ENCODE data around the gene MBD3L3.
A peak's percentile ranks its signal among the peaks of the same experiment; 100 is the strongest.
"Not testable (repeated sequence)": the region's sequence is repeated elsewhere in the genome, so short reads cannot be mapped to it uniquely, and the experiment has no call there.

DNA sequence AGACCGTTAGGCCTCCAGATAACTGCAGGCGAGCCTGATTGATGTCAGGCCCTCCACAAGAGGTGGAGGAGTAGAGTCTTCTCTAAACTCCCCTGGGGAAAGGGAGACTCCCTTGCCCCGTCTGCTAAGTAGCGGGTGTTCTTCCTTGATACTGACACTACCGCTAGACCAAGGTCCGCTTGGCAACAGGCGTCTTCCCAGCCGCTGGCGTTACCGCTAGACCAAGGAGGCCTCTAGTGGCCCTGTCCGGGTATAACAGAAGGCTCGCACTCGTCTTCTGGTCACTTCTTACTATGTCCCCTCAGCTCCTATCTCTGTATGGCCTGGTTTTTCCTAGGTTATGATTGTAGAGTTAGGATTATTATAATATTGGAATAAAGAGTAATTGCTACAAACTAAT, 8.6 kb upstream of the MBD3L3 start:
- TF ChIP-seq, protein P1, sequence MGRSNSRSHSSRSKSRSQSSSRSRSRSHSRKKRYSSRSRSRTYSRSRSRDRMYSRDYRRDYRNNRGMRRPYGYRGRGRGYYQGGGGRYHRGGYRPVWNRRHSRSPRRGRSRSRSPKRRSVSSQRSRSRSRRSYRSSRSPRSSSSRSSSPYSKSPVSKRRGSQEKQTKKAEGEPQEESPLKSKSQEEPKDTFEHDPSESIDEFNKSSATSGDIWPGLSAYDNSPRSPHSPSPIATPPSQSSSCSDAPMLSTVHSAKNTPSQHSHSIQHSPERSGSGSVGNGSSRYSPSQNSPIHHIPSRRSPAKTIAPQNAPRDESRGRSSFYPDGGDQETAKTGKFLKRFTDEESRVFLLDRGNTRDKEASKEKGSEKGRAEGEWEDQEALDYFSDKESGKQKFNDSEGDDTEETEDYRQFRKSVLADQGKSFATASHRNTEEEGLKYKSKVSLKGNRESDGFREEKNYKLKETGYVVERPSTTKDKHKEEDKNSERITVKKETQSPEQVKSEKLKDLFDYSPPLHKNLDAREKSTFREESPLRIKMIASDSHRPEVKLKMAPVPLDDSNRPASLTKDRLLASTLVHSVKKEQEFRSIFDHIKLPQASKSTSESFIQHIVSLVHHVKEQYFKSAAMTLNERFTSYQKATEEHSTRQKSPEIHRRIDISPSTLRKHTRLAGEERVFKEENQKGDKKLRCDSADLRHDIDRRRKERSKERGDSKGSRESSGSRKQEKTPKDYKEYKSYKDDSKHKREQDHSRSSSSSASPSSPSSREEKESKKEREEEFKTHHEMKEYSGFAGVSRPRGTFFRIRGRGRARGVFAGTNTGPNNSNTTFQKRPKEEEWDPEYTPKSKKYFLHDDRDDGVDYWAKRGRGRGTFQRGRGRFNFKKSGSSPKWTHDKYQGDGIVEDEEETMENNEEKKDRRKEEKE (IDR thresholded peaks at IDR 0.05), result not testable (repeated sequence)
- not testable (repeated sequence) for TF ChIP-seq SIN3A (IDR thresholded peaks at IDR 0.05; ENCODE audit: low read depth, low read length); JUND (IDR thresholded peaks at IDR 0.05; ENCODE audit: low read depth, low read length); MEF2B (IDR thresholded peaks at IDR 0.05; ENCODE audit: partially characterized antibody, poor library complexity, severe bottlenecking); FOXM1 (IDR thresholded peaks at IDR 0.05; ENCODE audit: low read depth, low read length); SMC3 (IDR thresholded peaks at IDR 0.05; ENCODE audit: borderline replicate concordance, low read length); FOXK2 (IDR thresholded peaks at IDR 0.05)
- TF ChIP-seq, protein P2, sequence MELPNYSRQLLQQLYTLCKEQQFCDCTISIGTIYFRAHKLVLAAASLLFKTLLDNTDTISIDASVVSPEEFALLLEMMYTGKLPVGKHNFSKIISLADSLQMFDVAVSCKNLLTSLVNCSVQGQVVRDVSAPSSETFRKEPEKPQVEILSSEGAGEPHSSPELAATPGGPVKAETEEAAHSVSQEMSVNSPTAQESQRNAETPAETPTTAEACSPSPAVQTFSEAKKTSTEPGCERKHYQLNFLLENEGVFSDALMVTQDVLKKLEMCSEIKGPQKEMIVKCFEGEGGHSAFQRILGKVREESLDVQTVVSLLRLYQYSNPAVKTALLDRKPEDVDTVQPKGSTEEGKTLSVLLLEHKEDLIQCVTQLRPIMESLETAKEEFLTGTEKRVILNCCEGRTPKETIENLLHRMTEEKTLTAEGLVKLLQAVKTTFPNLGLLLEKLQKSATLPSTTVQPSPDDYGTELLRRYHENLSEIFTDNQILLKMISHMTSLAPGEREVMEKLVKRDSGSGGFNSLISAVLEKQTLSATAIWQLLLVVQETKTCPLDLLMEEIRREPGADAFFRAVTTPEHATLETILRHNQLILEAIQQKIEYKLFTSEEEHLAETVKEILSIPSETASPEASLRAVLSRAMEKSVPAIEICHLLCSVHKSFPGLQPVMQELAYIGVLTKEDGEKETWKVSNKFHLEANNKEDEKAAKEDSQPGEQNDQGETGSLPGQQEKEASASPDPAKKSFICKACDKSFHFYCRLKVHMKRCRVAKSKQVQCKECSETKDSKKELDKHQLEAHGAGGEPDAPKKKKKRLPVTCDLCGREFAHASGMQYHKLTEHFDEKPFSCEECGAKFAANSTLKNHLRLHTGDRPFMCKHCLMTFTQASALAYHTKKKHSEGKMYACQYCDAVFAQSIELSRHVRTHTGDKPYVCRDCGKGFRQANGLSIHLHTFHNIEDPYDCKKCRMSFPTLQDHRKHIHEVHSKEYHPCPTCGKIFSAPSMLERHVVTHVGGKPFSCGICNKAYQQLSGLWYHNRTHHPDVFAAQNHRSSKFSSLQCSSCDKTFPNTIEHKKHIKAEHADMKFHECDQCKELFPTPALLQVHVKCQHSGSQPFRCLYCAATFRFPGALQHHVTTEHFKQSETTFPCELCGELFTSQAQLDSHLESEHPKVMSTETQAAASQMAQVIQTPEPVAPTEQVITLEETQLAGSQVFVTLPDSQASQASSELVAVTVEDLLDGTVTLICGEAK (IDR thresholded peaks at IDR 0.05; ENCODE audit: borderline replicate concordance), result not testable (repeated sequence)
- TF ChIP-seq, protein P3, sequence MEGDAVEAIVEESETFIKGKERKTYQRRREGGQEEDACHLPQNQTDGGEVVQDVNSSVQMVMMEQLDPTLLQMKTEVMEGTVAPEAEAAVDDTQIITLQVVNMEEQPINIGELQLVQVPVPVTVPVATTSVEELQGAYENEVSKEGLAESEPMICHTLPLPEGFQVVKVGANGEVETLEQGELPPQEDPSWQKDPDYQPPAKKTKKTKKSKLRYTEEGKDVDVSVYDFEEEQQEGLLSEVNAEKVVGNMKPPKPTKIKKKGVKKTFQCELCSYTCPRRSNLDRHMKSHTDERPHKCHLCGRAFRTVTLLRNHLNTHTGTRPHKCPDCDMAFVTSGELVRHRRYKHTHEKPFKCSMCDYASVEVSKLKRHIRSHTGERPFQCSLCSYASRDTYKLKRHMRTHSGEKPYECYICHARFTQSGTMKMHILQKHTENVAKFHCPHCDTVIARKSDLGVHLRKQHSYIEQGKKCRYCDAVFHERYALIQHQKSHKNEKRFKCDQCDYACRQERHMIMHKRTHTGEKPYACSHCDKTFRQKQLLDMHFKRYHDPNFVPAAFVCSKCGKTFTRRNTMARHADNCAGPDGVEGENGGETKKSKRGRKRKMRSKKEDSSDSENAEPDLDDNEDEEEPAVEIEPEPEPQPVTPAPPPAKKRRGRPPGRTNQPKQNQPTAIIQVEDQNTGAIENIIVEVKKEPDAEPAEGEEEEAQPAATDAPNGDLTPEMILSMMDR (IDR thresholded peaks at IDR 0.05 in 2 of 3, conservative IDR thresholded peaks at IDR 0.05 in 1 of 3; ENCODE audit: control insufficient read depth in 2 of 3, extremely low read depth in 1 of 3, insufficient read depth in 1 of 3, low read depth in 3 of 3, low read length in 3 of 3), result peak; percentile 3 to 20 (median 18); a peak in 2 of 6 replicates
- TF ChIP-seq, protein P4, sequence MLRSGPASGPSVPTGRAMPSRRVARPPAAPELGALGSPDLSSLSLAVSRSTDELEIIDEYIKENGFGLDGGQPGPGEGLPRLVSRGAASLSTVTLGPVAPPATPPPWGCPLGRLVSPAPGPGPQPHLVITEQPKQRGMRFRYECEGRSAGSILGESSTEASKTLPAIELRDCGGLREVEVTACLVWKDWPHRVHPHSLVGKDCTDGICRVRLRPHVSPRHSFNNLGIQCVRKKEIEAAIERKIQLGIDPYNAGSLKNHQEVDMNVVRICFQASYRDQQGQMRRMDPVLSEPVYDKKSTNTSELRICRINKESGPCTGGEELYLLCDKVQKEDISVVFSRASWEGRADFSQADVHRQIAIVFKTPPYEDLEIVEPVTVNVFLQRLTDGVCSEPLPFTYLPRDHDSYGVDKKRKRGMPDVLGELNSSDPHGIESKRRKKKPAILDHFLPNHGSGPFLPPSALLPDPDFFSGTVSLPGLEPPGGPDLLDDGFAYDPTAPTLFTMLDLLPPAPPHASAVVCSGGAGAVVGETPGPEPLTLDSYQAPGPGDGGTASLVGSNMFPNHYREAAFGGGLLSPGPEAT (IDR thresholded peaks at IDR 0.05; ENCODE audit: low read depth), result not testable (repeated sequence)

Measured in GM12878 (cell line).